ENCODE data around the gene KRTAP10-2.

KRTAP10-2 gene

GRCh38 chr21:44519346-44520325 lies 31.7 kb downstream of the KRTAP10-2 start:
- Histone ChIP-seq H3K9me3 (ENCODE audit: control insufficient read depth, insufficient read depth, low read depth, low read length) (no peaks in the 10 kb centered on the region), H3K27ac (ENCODE audit: extremely low read depth, low read depth, low read length) (no peak overlapping the region), H3K36me3 (ENCODE audit: control insufficient read depth in 2 of 2, insufficient read depth in 1 of 2, low read length in 2 of 2) (no peaks in the 10 kb centered on the region), H3K4me1 (ENCODE audit: control insufficient read depth, insufficient read depth, low read length) (no peaks in the 10 kb centered on the region), H3K4me3 (ENCODE audit: low read depth, low read length) (no peak overlapping the region)
- POLR2A ChIA-PET, result no interaction called here
- TF ChIP-seq ZNF148 (tag by site-specific recombination; IDR thresholded peaks at IDR 0.05; ENCODE audit: borderline replicate concordance), result no peak
- CTCF ChIA-PET, result interaction anchor here (0.6 to 1.5 kb wide), 5 partner anchors 9 to 766 kb away, joined by 3 to 6 read pairs (median 3); no protein-coding TSS in a partner anchor

GRCh38 chr21:44518686-44519085 lies 32.6 kb downstream of the KRTAP10-2 start:
- H3K9me3 ChIP-seq (ENCODE audit: control insufficient read depth, insufficient read depth, low read depth, low read length), result no peaks in the 10 kb centered on the region
- ChIA-PET CTCF (interaction anchor here (0.7 to 1.5 kb wide), 3 partner anchors 13 to 275 kb away, joined by 3 to 6 read pairs (median 3); no protein-coding TSS in a partner anchor), POLR2A (no interaction called here)
- H3K4me1 ChIP-seq (ENCODE audit: control insufficient read depth, insufficient read depth, low read length), result no peaks in the 10 kb centered on the region
- TF ChIP-seq ZNF670 (tag by site-specific recombination; IDR thresholded peaks at IDR 0.05; ENCODE audit: low read depth) (no peak), ZNF26 (tag by site-specific recombination; IDR thresholded peaks at IDR 0.05) (no peak), ZBTB49 (tag by site-specific recombination; IDR thresholded peaks at IDR 0.05; ENCODE audit: low read depth) (no peak), ZNF837 (tag by site-specific recombination; IDR thresholded peaks at IDR 0.05) (no peak), ZNF248 (tag by site-specific recombination; IDR thresholded peaks at IDR 0.05) (no peak), ZNF747 (tag by site-specific recombination; IDR thresholded peaks at IDR 0.05) (no peak), ZNF132 (tag by site-specific recombination; IDR thresholded peaks at IDR 0.05; ENCODE audit: borderline replicate concordance) (no peak), ZNF146 (tag by site-specific recombination; IDR thresholded peaks at IDR 0.05) (no peak), ZNF48 (tag by site-specific recombination; IDR thresholded peaks at IDR 0.05) (no peak), ZBTB17 (tag by site-specific recombination; IDR thresholded peaks at IDR 0.05) (no peak), ZNF366 (tag by site-specific recombination; conservative IDR thresholded peaks at IDR 0.05) (no peak), MEIS1 (CRISPR knock-in tag; IDR thresholded peaks at IDR 0.05; ENCODE audit: borderline replicate concordance) (no peak), ZNF2 (tag by site-specific recombination; IDR thresholded peaks at IDR 0.05) (no peak), ZNF138 (tag by site-specific recombination; IDR thresholded peaks at IDR 0.05; ENCODE audit: borderline replicate concordance) (no peak), TRIM28 (IDR thresholded peaks at IDR 0.05; ENCODE audit: borderline replicate concordance, low read length) (no peak), ZFHX2 (tag by site-specific recombination; conservative IDR thresholded peaks at IDR 0.05) (no peak), ZSCAN23 (tag by site-specific recombination; IDR thresholded peaks at IDR 0.05) (no peak), ZNF221 (tag by site-specific recombination; IDR thresholded peaks at IDR 0.05; ENCODE audit: borderline replicate concordance) (no peak)
- no peaks in the 10 kb centered on the region for H3K36me3 ChIP-seq (ENCODE audit: control insufficient read depth in 2 of 2, insufficient read depth in 1 of 2, low read length in 2 of 2)
- no peak overlapping the region for H3K27ac ChIP-seq (ENCODE audit: extremely low read depth, low read depth, low read length)
- no peak overlapping the region for H3K4me3 ChIP-seq (ENCODE audit: low read depth, low read length)

Measured in HEK293 (cell line).